ENCODE measurements around the gene FGGY. TPM values are rescaled to one million over a fixed set of nuclear protein-coding genes. Genes with fewer than 3 reads are reported as not detected.

The FGGY gene
- total and polyA plus RNA-seq, 2 donors (not counting 3 experiments of a cell fraction or from before 2014, with no cell fraction given): 5.6 to 6.4 TPM

DNA sequence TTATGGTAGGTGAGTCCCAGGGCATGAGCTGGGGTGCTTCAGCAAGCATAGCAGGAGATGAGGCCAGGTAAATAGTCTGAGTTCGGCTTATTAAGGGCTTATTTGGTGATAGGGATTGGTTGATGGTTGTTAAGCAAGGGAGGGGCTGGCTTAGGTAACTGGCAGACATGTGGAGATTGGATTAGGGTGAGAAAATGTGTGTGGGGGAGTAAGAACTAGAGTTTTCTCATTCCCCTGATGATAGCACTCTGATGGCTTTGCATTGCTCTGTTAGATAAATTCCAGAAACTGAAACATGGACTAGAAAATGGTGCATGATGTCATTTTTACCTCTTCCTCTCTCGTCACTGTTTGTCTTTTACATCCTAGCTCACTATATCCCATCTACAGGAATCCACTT is 53.6 kb downstream of the FGGY start:
- Histone ChIP-seq H3K9me1 (replicated peaks; ENCODE audit: control insufficient read depth, extremely low read depth, insufficient read depth, low read length) (no peaks in the 10 kb centered on the region), H3K9ac (replicated peaks; ENCODE audit: extremely low read depth, insufficient read depth, low read length) (no peak overlapping the region), H3K4me2 (ENCODE audit: insufficient read depth, low read length) (no peak overlapping the region), H3K79me2 (ENCODE audit: control insufficient read depth, insufficient read depth, low read length) (no peaks in the 10 kb centered on the region), H4K20me1 (replicated peaks; ENCODE audit: control insufficient read depth, extremely low read depth, insufficient read depth, low read length) (no peaks in the 10 kb centered on the region), H3K27me3 (ENCODE audit: control insufficient read depth in 2 of 2, insufficient read depth in 2 of 2, low read length in 2 of 2) (no peaks in the 10 kb centered on the region), H3K27ac (ENCODE audit: insufficient read depth, low read depth, low read length) (no peak overlapping the region), H3K4me3 (replicated peaks in 1 of 3; ENCODE audit: insufficient read depth in 1 of 3, low read depth in 1 of 3, low read length in 3 of 3) (no peak overlapping the region), H3K4me1 (ENCODE audit: control insufficient read depth, extremely low read depth, insufficient read depth, low read length) (no peaks in the 10 kb centered on the region), H3K36me3 (ENCODE audit: control insufficient read depth in 2 of 2, extremely low read depth in 1 of 2, insufficient read depth in 2 of 2, low read length in 2 of 2) (no peaks in the 10 kb centered on the region), H2AFZ (ENCODE audit: low read depth, low read length) (no peak overlapping the region), H3K9me3 (replicated peaks; ENCODE audit: control insufficient read depth, insufficient read depth, low read length) (no peaks in the 10 kb centered on the region)
- DNase-seq (ENCODE audit: low read depth, low spot score) (no peak), FAIRE-seq (no peak)
- no TSS peak for BruUV-seq (replicated peaks)
- CTCF ChIA-PET: no interaction called here
- POLR2A ChIA-PET: no interaction called here
- dilution Hi-C loops (cut with MboI; ENCODE audit: extremely low pct_ligation_motif_present, low sequenced_read_pairs): no loop called here
- TF ChIP-seq JUN (IDR thresholded peaks at IDR 0.05; ENCODE audit: borderline replicate concordance, insufficient read depth, insufficient read length, low read depth) (no peak), GATA2 (IDR thresholded peaks at IDR 0.05; ENCODE audit: insufficient read depth, insufficient read length, low read depth, low read length) (no peak), EZH2 (IDR thresholded peaks at IDR 0.05; ENCODE audit: borderline replicate concordance, low read depth, low read length, severe bottlenecking) (no peak), FOS (IDR thresholded peaks at IDR 0.05; ENCODE audit: borderline replicate concordance, insufficient read depth, low read length) (no peak)
- TF ChIP-seq, protein P1, sequence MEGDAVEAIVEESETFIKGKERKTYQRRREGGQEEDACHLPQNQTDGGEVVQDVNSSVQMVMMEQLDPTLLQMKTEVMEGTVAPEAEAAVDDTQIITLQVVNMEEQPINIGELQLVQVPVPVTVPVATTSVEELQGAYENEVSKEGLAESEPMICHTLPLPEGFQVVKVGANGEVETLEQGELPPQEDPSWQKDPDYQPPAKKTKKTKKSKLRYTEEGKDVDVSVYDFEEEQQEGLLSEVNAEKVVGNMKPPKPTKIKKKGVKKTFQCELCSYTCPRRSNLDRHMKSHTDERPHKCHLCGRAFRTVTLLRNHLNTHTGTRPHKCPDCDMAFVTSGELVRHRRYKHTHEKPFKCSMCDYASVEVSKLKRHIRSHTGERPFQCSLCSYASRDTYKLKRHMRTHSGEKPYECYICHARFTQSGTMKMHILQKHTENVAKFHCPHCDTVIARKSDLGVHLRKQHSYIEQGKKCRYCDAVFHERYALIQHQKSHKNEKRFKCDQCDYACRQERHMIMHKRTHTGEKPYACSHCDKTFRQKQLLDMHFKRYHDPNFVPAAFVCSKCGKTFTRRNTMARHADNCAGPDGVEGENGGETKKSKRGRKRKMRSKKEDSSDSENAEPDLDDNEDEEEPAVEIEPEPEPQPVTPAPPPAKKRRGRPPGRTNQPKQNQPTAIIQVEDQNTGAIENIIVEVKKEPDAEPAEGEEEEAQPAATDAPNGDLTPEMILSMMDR (IDR thresholded peaks at IDR 0.05; ENCODE audit: extremely low read depth in 1 of 2, insufficient read depth in 1 of 2, low read depth in 1 of 2, low read length in 2 of 2): no peak
- TF ChIP-seq, protein P2, sequence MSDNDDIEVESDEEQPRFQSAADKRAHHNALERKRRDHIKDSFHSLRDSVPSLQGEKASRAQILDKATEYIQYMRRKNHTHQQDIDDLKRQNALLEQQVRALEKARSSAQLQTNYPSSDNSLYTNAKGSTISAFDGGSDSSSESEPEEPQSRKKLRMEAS (IDR thresholded peaks at IDR 0.05; ENCODE audit: insufficient read depth, insufficient read length): no peak
- intact Hi-C loops (cut with micrococcal nuclease): no loop called here

All from endothelial cell of umbilical vein (primary cell).